ENCODE data around the gene U2AF2. TPM values are rescaled to one million over a fixed set of nuclear protein-coding genes. Genes with fewer than 3 reads are reported as not detected.

Gene U2AF2
- total and polyA plus RNA-seq, 2 experiments from 2014 or later: 73.1 to 233 TPM

DNA sequence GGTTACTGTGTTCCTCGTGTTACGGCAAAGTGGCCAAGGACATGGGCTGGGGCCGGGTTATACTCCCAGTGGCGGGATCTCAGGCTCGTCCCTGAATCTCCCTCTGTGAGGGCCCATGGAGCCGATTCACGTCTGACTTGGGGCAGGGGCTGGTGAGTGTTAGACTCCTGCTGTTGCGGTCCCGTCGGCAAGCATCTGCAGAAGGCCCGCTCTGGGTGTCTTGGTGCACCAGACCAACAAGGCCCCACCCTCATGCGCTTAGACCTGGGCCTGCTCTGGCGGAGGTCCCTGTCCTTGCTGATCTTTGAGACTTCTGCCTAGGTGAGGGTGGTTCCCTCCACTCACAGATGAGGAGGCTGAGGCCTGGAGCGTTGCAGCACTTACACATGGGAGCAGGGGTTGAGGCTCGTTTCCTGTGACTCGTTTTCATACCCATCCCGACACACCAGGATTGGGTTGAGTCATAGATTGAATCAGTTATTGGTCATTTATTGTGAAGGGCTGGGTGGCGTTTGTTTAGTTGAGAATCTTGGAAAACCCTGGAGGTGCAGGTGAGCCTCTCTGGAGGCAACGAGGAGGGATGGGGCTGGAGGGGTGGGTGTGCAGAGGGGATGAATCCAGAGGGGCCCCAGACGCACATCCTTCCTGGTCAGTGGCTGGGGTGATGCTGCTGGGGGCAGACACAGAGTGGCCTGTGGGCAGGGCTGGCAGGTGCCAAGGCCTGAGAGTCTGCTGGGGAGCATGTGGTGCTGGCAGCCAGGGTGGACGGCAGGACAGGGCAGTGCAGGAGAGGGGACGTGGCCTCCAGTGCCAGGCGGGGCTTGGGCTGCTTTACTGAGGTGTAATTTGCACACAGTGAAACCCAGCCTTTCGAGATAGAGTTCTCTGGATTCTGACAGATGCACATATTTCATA is 24.8 kb downstream of the U2AF2 start:
- Mint-ChIP-seq H3K36me3 (ENCODE audit: low read depth) (peaks cover 35% of the 10 kb centered on the region), H3K4me3 (no peak overlapping the region; the same call in 2 of the 3 replicates), H3K9me3 (peaks cover 4% of the 10 kb centered on the region; the same call in 2 of the 3 replicates), H3K27ac (no peak overlapping the region), H3K27me3 (ENCODE audit: insufficient read depth, low read depth, poor library complexity) (peaks cover 11% of the 10 kb centered on the region), H3K4me1 (peaks cover 7% of the 10 kb centered on the region)
- H3K79me2 ChIP-seq (replicated peaks; ENCODE audit: insufficient read depth): peaks cover 64% of the 10 kb centered on the region
- no peak for ATAC-seq
- DNase-seq (ENCODE audit: low spot score): no peak
- peaks cover 12% of the 10 kb centered on the region; the same call in 1 of the 2 replicates for H3K36me3 ChIP-seq (ENCODE audit: insufficient read depth)
- no peaks in the 10 kb centered on the region for H3K9me2 ChIP-seq (ENCODE audit: insufficient read depth)
- no peak overlapping the region for H3K4me2 ChIP-seq
- H3K4me1 ChIP-seq (ENCODE audit: insufficient read depth): peaks cover 11% of the 10 kb centered on the region
- no peak overlapping the region for H2AFZ ChIP-seq
- TF ChIP-seq STAT1 (IDR thresholded peaks at IDR 0.05; ENCODE audit: unreplicated experiment): no peak
- TF ChIP-seq ZNF114 (CRISPR knock-in tag; IDR thresholded peaks at IDR 0.05): no peak
- no peak for TF ChIP-seq NANOG (IDR thresholded peaks at IDR 0.05; ENCODE audit: borderline replicate concordance)
- no peak for TF ChIP-seq CREB1 (CRISPR knock-in tag; IDR thresholded peaks at IDR 0.05; ENCODE audit: low read depth)
- TF ChIP-seq, protein P1, sequence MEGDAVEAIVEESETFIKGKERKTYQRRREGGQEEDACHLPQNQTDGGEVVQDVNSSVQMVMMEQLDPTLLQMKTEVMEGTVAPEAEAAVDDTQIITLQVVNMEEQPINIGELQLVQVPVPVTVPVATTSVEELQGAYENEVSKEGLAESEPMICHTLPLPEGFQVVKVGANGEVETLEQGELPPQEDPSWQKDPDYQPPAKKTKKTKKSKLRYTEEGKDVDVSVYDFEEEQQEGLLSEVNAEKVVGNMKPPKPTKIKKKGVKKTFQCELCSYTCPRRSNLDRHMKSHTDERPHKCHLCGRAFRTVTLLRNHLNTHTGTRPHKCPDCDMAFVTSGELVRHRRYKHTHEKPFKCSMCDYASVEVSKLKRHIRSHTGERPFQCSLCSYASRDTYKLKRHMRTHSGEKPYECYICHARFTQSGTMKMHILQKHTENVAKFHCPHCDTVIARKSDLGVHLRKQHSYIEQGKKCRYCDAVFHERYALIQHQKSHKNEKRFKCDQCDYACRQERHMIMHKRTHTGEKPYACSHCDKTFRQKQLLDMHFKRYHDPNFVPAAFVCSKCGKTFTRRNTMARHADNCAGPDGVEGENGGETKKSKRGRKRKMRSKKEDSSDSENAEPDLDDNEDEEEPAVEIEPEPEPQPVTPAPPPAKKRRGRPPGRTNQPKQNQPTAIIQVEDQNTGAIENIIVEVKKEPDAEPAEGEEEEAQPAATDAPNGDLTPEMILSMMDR (conservative IDR thresholded peaks at IDR 0.05; ENCODE audit: low read depth in 2 of 2): no peak
- no peak for TF ChIP-seq JUNB (IDR thresholded peaks at IDR 0.05; ENCODE audit: unreplicated experiment)
- TF ChIP-seq POLR2AphosphoS5 (IDR thresholded peaks at IDR 0.05; ENCODE audit: low read depth): no peak
- TF ChIP-seq, protein P2, sequence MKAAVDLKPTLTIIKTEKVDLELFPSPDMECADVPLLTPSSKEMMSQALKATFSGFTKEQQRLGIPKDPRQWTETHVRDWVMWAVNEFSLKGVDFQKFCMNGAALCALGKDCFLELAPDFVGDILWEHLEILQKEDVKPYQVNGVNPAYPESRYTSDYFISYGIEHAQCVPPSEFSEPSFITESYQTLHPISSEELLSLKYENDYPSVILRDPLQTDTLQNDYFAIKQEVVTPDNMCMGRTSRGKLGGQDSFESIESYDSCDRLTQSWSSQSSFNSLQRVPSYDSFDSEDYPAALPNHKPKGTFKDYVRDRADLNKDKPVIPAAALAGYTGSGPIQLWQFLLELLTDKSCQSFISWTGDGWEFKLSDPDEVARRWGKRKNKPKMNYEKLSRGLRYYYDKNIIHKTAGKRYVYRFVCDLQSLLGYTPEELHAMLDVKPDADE (IDR thresholded peaks at IDR 0.05): no peak
- TF ChIP-seq EZH2phosphoT487 (IDR thresholded peaks at IDR 0.05; ENCODE audit: unreplicated experiment): no peak
- TF ChIP-seq, protein P3, sequence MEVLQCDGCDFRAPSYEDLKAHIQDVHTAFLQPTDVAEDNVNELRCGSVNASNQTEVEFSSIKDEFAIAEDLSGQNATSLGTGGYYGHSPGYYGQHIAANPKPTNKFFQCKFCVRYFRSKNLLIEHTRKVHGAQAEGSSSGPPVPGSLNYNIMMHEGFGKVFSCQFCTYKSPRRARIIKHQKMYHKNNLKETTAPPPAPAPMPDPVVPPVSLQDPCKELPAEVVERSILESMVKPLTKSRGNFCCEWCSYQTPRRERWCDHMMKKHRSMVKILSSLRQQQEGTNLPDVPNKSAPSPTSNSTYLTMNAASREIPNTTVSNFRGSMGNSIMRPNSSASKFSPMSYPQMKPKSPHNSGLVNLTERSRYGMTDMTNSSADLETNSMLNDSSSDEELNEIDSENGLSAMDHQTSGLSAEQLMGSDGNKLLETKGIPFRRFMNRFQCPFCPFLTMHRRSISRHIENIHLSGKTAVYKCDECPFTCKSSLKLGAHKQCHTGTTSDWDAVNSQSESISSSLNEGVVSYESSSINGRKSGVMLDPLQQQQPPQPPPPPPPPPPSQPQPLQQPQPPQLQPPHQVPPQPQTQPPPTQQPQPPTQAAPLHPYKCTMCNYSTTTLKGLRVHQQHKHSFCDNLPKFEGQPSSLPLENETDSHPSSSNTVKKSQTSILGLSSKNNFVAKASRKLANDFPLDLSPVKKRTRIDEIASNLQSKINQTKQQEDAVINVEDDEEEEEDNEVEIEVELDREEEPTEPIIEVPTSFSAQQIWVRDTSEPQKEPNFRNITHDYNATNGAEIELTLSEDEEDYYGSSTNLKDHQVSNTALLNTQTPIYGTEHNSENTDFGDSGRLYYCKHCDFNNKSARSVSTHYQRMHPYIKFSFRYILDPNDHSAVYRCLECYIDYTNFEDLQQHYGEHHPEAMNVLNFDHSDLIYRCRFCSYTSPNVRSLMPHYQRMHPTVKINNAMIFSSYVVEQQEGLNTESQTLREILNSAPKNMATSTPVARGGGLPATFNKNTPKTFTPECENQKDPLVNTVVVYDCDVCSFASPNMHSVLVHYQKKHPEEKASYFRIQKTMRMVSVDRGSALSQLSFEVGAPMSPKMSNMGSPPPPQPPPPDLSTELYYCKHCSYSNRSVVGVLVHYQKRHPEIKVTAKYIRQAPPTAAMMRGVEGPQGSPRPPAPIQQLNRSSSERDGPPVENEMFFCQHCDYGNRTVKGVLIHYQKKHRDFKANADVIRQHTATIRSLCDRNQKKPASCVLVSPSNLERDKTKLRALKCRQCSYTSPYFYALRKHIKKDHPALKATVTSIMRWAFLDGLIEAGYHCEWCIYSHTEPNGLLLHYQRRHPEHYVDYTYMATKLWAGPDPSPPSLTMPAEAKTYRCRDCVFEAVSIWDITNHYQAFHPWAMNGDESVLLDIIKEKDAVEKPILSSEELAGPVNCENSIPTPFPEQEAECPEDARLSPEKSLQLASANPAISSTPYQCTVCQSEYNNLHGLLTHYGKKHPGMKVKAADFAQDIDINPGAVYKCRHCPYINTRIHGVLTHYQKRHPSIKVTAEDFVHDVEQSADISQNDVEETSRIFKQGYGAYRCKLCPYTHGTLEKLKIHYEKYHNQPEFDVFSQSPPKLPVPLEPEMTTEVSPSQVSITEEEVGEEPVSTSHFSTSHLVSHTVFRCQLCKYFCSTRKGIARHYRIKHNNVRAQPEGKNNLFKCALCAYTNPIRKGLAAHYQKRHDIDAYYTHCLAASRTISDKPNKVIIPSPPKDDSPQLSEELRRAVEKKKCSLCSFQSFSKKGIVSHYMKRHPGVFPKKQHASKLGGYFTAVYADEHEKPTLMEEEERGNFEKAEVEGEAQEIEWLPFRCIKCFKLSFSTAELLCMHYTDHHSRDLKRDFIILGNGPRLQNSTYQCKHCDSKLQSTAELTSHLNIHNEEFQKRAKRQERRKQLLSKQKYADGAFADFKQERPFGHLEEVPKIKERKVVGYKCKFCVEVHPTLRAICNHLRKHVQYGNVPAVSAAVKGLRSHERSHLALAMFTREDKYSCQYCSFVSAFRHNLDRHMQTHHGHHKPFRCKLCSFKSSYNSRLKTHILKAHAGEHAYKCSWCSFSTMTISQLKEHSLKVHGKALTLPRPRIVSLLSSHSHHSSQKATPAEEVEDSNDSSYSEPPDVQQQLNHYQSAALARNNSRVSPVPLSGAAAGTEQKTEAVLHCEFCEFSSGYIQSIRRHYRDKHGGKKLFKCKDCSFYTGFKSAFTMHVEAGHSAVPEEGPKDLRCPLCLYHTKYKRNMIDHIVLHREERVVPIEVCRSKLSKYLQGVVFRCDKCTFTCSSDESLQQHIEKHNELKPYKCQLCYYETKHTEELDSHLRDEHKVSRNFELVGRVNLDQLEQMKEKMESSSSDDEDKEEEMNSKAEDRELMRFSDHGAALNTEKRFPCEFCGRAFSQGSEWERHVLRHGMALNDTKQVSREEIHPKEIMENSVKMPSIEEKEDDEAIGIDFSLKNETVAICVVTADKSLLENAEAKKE (CRISPR knock-in tag; IDR thresholded peaks at IDR 0.05): no peak
- TF ChIP-seq, protein P4, sequence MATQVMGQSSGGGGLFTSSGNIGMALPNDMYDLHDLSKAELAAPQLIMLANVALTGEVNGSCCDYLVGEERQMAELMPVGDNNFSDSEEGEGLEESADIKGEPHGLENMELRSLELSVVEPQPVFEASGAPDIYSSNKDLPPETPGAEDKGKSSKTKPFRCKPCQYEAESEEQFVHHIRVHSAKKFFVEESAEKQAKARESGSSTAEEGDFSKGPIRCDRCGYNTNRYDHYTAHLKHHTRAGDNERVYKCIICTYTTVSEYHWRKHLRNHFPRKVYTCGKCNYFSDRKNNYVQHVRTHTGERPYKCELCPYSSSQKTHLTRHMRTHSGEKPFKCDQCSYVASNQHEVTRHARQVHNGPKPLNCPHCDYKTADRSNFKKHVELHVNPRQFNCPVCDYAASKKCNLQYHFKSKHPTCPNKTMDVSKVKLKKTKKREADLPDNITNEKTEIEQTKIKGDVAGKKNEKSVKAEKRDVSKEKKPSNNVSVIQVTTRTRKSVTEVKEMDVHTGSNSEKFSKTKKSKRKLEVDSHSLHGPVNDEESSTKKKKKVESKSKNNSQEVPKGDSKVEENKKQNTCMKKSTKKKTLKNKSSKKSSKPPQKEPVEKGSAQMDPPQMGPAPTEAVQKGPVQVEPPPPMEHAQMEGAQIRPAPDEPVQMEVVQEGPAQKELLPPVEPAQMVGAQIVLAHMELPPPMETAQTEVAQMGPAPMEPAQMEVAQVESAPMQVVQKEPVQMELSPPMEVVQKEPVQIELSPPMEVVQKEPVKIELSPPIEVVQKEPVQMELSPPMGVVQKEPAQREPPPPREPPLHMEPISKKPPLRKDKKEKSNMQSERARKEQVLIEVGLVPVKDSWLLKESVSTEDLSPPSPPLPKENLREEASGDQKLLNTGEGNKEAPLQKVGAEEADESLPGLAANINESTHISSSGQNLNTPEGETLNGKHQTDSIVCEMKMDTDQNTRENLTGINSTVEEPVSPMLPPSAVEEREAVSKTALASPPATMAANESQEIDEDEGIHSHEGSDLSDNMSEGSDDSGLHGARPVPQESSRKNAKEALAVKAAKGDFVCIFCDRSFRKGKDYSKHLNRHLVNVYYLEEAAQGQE (IDR thresholded peaks at IDR 0.05; ENCODE audit: unreplicated experiment): no peak
- TF ChIP-seq ZNF331 (CRISPR knock-in tag; IDR thresholded peaks at IDR 0.05; ENCODE audit: low read depth): no peak
- TF ChIP-seq EZH2 (IDR thresholded peaks at IDR 0.05; ENCODE audit: low read depth, unreplicated experiment): no peak
- peaks cover 5% of the 10 kb centered on the region; the same call in 1 of the 2 replicates for H3F3A ChIP-seq (replicated peaks; ENCODE audit: low read depth)
- H3K4me3 ChIP-seq: no peak overlapping the region
- no peak overlapping the region for H3K27ac ChIP-seq (ENCODE audit: low read depth)
- peaks cover 35% of the 10 kb centered on the region for H4K20me1 ChIP-seq (replicated peaks; ENCODE audit: insufficient read depth)
- H3K27me3 ChIP-seq (ENCODE audit: insufficient read depth): no peaks in the 10 kb centered on the region

All from GM23338 (cell line).